HTR-8/SVneo (cell line): Measurements from ENCODE around the gene SPG7.

Experiments
- DNase-seq: peaks from one replicate; pipeline ENCODE4 v3.0.0; 2011; ENCODE audit warnings: low spot score, mixed read lengths; ENCODE audit not compliant: insufficient read length
- FAIRE-seq: peaks from 2 replicates; lab custom pipeline; 2011; peaks lifted over from hg19 to GRCh38; lab: Jason Lieb, UNC

SPG7 gene

DNA sequence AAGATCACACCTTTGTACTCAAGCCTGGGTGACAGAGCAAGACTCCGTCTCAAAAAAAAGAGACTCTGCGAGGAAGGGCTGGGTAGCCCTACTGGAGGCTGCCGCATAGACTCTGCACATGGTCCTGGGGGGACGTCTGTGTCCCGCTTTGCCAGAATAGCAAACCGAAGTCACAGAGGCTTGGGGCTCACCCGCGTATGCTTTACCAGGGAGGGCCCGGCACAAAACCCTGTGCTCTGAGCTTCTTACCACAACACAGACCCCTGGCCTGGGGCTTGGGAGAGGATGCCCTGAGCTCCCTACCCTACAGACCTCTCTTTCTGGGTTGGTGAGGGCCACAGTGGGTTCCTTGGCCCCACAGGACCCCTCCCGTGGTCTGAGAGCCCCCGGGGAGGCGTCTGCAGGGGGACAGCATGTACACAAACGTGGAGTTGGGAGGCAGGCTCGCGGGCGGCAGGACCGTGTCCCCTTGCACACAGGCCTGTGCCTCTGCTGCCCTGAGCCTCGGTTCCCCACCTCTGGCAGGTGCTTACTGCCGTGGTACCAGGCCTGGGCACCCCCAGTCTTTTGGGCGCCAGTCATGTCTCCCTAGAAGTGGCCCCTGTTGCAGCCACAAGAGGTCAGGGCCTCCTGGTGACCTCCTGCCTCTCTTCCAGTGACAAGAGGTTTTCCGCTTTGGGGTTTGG, 81.2 kb downstream of the SPG7 start:
- FAIRE-seq (no peak), DNase-seq (no peak)

DNA sequence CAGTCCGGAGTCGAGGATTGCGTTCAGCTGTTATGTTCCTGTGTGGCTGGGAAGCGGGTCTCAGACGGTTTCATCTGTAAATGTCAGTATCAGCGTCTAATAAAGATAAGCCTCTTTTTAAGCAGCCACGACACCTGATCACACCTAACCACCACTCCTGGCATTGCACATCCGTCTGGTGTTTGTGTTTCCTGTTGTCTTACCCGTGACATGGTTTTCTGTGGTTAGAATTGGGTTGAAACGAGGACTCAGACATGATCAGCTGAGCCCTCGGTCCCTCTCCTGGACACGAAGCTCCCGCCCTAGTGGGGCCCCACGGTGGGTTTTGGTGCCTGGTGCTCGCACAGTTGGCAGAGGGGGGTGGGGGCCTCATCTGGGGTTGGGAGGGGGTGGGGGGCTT, 85.6 kb downstream of the SPG7 start:
- DNase-seq (no peak), FAIRE-seq (no peak)

DNA sequence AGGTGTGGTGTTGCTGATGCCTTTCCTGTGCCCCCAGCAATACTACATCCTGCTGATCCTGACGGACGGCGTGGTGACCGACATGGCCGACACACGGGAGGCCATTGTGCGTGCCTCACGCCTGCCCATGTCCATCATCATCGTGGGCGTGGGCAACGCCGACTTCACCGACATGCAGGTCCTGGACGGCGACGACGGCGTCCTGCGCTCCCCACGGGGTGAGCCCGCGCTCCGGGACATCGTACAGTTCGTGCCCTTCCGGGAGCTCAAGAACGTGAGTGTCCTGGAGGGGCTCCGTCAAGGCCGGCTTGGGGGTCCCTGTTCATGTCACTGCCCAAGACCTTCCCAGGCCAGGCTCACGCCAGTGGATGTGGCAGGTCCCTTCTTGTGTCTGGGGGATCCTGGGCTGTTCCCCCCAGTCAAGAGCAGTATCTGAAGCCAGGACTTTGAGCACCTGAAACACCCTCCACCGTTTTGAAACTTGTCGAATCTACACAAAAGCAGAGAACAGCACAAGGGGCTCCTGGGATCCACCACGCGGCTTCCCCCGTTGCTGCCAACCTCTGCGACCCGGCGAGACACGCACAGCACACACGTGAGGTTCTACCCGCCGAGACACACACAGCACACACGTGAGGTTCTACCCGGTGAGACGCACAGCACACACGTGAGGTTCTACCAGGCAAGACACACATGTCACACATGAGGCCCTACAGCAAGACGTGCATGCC, 87.3 kb downstream of the SPG7 start:
- DNase-seq (no peak), FAIRE-seq (no peak)

DNA sequence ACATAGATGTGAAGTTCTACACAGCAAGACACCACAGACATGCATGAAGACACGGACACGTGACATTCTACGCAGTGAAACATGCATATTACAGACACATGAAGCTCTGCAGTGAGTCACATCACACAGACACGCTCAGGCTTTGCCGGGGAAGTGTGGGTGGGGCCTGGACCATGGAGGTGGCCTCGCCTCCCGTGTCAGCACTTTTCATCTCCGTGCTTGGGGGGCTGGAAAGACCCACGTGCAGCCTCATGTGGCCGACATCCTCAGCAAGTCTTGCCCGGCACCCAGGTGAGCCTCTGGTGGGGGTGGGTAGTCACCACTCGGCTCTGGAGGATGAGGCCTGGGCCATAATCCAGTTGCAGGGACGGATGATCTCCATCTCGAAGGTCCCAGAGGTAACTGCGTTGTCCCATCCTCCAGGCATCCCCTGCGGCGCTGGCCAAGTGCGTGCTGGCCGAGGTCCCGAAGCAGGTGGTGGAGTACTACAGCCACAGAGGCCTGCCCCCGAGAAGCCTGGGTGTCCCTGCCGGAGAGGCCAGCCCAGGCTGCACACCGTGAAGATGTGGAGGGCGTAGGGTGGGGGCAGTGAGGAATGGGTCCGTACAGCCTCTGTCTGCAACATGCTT, 88.0 kb downstream of the SPG7 start:
- FAIRE-seq = no peak

DNA sequence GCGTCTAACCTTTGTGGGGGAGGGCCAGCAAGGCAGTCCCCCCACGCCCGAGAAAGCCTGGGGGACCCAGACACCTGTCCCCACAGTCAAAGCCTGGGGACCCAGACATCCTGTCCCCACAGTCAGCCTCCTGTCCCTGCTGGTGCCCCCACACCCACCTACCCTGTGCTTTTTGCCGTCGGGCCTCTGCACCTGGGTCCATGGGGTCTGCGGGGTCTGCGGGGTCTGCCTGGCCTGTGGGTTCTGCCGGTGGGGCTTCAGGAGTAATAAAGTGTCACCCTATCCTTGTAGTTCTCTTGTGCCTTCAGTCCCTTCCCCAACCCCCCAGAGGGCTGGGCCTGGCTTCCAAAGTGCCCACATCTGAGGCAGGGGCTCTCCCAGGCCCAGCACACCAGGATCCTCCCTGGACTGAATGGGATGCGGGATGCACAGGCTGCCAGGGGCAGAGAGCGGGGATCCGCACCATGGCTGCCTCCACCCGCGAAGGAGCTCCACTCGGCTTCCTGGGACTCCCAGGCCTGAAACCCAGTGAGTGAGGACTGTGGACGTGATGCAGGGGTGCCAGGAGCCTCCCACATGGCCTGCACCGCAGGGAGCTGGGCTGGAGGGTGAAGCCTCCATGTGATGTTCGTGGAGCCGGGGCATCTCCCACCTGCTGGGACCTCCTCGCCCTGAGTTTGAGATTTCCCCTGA, 88.9 kb downstream of the SPG7 start:
- no peak for FAIRE-seq
- no peak for DNase-seq

More for the DNA sequence above, 88.0 kb downstream of the SPG7 start:
- DNase-seq = no peak

DNA sequence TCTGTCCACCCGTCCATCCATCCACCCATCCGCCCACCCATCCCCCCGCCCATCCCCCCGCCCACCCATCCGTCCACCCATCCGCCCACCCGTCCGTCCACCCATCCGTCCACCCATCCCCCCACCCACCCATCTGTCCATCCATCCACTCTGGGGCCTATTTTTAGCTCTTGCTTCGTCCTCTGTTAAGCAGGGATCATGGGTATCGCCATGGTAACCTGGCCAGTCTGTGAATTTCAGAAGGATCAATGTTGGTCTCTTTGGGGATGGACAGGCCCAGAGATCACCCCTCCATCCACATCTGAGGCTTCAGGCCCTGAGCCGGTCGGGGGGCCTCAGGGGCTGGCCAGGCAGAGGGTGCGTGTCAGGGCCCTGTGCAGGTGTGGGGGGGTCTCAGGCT, 90.0 kb downstream of the SPG7 start:
- no peak for DNase-seq
- FAIRE-seq = no peak

DNA sequence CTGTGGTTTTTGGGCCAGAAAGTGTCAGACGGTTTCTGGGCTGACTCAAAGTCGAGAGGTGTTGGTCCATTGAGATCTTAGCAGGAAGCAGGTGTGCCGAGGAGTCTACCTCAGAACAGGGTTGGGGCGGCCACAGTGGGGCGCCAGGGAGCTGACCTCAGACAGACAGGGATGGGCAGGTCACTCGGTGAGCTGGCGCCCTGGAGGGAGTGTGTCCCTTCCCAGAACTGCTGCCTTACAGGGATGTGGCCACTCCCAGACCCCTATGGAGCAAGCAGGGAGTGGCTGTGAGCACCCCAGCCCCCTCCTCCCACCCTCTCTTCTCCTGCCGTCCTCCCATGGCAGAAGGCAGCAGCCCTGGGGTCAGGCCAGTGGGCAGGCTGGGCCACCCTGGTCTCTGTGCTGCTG, 91.3 kb downstream of the SPG7 start:
- DNase-seq = no peak
- peak; percentile 54 for FAIRE-seq

DNA sequence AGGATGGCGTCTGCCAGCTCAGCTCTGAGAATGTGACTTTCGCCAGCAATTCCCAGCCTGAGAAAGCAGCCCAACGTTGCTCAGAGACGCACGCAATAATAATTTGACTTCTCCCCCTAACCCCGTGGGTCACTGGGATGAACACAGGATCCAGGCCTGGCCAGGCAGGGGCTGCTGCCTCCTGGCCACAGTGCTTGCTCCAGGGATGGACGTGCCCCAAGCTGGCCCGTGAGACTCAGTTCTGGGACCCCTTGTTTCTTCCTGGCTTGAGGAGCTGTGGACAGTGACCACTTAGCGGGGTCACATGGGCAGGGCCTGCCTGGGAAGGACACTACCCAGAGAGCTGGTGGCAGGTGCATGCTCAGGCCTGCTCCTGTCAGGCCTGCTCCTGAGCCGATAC, 91.7 kb downstream of the SPG7 start:
- FAIRE-seq = no peak
- DNase-seq = no peak

DNA sequence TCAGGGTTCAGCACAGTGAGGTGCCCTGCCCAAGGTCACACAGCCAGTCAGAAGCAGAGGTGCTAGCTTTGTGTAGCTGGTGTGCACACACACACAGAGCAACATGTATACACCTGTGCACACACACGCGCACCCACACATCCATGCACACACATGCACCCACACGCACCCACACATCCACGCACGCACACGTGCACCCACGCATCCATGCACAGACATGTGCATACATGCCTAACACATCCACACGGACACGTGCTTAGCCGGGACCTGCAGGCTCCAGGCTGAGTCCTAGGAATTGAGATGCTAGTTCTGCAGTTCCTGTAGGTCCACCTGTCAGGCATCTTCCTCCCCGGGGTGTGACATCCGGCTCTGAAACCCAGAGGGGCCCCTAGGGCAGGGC, 92.2 kb downstream of the SPG7 start:
- DNase-seq = no peak
- FAIRE-seq = peak; percentile 62

DNA sequence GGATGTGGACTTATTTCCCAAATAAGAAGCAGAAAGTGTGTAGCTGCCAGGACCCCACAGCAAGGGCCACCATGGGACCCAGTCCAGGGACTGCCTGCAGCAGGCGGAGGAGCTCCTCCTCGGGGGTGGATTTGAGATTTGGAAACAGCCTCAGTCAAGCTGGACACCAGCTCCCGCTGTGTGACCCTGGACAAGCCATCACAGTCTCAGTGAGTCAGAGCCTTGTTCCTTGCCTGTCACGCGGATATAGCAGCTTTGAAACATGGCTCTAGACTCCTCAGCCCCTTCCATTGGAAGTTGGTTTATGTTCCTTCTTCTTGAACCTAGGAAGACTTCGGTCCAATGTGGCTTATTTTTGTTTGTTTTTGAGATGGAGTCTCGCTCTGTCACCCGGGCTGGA, 92.8 kb downstream of the SPG7 start:
- DNase-seq (no peak), FAIRE-seq (no peak)

DNA sequence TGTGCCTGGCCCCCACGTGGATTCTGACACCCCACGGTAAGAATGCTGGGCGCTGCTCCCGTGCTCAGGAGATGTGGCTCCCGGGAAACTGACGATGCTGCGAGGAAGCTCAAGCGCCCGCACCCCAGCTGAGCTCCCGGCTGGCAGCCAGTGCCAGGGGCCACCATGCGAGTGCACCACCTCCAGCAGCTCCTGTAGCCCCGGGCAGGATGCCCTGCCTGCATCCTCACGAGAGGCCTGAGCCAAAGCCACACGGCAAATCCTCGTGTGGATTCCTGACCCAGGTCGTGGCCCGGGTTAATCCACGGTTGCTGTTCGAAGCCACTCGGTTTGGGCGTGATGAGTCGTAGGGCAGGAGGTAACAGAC, 93.7 kb downstream of the SPG7 start:
- DNase-seq = no peak
- no peak for FAIRE-seq

DNA sequence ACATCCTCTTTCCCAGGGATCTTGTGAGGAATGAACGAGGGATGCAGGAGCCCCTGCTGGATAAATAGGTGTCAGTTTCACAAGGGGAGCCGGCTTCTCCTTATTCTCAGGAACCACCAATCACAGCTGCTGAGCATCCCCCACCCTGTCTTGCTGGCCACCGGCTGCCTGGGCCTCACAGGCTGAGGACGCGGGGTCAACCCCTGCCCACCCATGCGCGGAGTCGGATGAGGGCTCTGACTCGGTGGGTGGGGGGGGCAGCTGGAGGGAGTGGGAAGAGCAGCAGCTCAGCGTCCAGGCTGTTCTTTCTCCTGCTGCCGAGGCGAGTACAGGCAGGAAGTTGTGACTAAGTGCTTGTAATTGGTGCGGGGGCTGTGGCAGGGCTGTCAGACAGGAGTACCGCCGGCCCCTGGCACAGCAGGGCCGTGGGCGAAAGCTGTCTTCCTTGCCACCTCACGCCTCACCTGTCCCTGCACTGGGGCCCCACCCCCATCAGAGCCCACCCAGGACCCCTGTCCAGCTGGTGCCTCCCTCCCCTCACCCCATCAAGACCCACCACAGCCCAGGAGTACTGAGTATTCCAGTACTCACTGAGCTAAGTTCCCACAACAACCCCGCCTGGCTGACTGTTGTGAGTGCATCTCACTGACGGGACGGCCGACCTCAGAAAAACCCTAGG, 94.2 kb downstream of the SPG7 start:
- DNase-seq (peak; percentile 89), FAIRE-seq (peak; percentile 98)

DNA sequence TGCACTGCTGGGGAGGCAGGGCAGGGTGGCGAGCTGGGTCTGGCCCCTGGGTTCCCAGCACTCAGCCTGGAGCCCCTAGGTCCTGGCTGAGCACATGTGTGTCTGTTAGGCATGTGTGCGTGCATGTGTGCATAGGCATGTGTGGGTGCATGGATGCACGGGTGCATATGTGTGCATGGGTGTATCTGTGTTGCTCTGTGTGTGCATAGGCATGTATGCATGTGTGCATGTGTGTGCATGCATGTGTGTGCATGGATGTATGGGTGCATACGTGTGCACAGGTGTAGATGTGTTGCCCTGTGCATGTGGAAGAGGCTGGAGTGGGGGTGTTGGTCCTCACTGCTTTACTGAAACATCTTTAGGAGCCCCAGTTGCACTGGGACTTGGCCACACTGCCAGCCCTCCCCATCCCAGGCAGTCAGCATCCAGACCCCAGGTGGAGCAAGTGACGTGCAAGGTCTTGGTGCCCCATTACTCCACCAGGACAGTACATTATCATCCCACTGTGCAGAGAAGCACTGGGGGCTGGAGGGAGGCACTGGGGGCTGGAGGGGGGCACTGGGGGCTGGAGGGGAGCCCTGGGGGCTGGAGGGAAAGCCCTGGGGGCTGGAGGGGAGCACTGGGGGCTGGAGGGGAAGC, 94.9 kb downstream of the SPG7 start:
- DNase-seq (no peak), FAIRE-seq (peak; percentile 86)

DNA sequence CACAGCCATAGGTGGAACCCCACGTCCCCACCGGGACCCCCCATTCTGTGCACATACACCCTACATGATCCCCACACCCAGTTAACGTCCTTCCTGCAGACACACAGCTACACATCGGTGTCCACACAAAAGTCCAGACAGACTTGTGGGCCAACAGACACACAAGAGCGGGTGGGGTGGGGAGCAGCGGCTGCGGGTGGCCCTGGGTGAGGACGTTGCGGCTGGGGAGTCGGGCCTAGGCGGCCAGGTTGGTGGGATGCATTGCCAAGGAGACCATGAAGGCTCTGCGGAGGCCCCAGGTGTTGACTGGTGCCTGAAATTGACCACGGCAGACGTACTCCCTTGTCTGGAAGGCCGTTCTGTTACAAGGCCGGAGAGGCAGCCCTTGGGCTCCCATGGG, 96.6 kb downstream of the SPG7 start:
- DNase-seq (no peak), FAIRE-seq (no peak)

DNA sequence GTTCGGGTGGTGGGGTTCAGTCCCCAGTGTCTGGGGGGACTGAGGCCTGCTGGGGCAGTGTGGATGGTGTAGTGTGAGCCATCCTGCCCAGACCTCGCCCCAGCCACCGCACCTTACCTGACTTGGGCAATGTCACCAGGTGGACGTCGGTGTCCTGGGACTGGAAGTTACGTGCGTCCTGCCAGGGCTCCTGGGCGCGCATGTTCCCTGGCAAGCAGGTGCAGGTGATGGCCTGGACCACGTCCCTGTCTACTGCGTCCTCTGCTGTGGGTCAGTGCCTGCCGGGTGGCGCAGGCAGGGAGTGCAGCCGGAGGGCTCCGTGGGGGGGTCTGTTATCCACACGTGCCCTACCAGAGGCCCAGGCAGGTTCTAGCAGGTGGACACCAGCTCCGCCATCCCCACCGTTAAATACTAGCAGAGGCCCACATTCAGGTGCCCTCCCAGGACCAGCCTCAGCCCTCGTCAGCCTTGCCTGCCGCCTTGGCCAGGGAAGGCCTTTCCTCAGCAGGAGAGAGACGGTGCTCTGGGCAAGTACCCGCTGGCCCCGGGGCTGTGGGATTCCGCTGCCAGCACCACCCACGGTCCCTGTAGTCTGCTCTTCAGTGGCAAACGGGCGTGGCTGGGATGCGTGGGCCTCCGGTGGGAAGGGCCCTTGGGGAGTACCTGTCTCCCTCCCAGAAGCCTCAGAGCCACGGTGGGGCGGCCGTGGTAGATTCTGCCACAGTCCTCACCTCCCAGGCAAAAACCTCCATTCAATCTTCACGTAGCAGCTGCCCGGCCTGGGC, 97.2 kb downstream of the SPG7 start:
- DNase-seq (no peak), FAIRE-seq (no peak)

DNA sequence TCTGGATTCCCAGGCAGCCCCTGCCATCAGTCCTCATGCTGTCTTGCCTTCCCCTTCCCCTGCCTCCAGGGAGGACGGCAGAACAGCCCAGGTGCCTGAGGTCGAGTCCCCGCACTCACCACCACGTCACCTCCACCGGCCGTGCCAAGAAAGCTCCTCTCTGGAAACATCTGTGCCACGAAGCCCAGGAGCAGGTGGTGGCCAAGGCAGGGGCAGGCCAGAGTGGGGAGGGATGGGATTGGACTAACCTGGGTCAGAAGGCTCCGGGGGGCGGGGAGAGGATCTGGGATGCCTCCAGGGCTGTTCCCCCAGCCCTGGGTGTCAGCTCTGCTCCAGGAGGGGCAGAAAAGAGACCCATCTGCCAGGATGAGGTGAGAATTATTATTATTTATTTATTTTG, 97.8 kb downstream of the SPG7 start:
- DNase-seq (no peak), FAIRE-seq (no peak)
